GM21737 (cell line): Measurements from ENCODE around the gene FCHO2.
"Not testable (repeated sequence)": the region's sequence is repeated elsewhere in the genome, so short reads cannot be mapped to it uniquely, and the experiment has no call there.

Source experiments
- ATAC-seq: cut with Tn5 transposase; IDR thresholded peaks from one replicate; pipeline ENCODE4 v1.9.1; 2021; ENCODE audit warnings: mild to moderate bottlenecking, moderate library complexity; ENCODE audit not compliant: unreplicated experiment

FCHO2 gene

GRCh38 chr5:72955768-72956323 is at the start of gene FCHO2:
FCHO2 (plus strand) TSS chr5:72956041; CDS start chr5:72956097, 56 bp downstream.
- ATAC-seq = peak; percentile 94

- ATAC-seq = no peak
Measured at GRCh38 chr5:72906806-72907205, 49.0 kb upstream of the FCHO2 start.

- ATAC-seq = no peak
Measured at GRCh38 chr5:72908664-72909063, 47.2 kb upstream of the FCHO2 start.

- no peak for ATAC-seq
Measured at GRCh38 chr5:72917371-72917776, 38.5 kb upstream of the FCHO2 start.

GRCh38 chr5:72920690-72921502 is 34.9 kb upstream of the FCHO2 start:
- ATAC-seq = no peak

GRCh38 chr5:72921886-72922285 is 34.0 kb upstream of the FCHO2 start:
- ATAC-seq = no peak

- ATAC-seq = no peak
Measured at GRCh38 chr5:72922422-72922821, 33.4 kb upstream of the FCHO2 start.

GRCh38 chr5:72925336-72926010 is 30.4 kb upstream of the FCHO2 start:
- no peak for ATAC-seq

- ATAC-seq = not testable (repeated sequence)
Measured at GRCh38 chr5:72932686-72933085, 23.2 kb upstream of the FCHO2 start.

GRCh38 chr5:72934953-72935725 is 20.7 kb upstream of the FCHO2 start:
- not testable (repeated sequence) for ATAC-seq

- ATAC-seq = no peak
Measured at GRCh38 chr5:72936893-72937292, 18.9 kb upstream of the FCHO2 start.

GRCh38 chr5:72937517-72938061 is 18.3 kb upstream of the FCHO2 start:
- no peak for ATAC-seq

GRCh38 chr5:72938206-72938605 is 17.6 kb upstream of the FCHO2 start:
- no peak for ATAC-seq

GRCh38 chr5:72940082-72940481 is 15.8 kb upstream of the FCHO2 start:
- no peak for ATAC-seq

- no peak for ATAC-seq
Measured at GRCh38 chr5:72943307-72943706, 12.5 kb upstream of the FCHO2 start.

GRCh38 chr5:72947498-72947897 is 8.3 kb upstream of the FCHO2 start:
- ATAC-seq = no peak

GRCh38 chr5:72949481-72949880 is 6.4 kb upstream of the FCHO2 start:
- ATAC-seq = no peak

- no peak for ATAC-seq
Measured at GRCh38 chr5:72951671-72952468, 4.0 kb upstream of the FCHO2 start.

- ATAC-seq = no peak
Measured at GRCh38 chr5:72954389-72954788, 1.5 kb upstream of the FCHO2 start.

- peak; percentile 33 for ATAC-seq
Measured at GRCh38 chr5:72955143-72955767, 586 bp upstream of the FCHO2 start.
